ENCODE results near the gene RUNX1.
A peak's percentile ranks its signal among the peaks of the same experiment; 100 is the strongest.

The RUNX1 gene

DNA sequence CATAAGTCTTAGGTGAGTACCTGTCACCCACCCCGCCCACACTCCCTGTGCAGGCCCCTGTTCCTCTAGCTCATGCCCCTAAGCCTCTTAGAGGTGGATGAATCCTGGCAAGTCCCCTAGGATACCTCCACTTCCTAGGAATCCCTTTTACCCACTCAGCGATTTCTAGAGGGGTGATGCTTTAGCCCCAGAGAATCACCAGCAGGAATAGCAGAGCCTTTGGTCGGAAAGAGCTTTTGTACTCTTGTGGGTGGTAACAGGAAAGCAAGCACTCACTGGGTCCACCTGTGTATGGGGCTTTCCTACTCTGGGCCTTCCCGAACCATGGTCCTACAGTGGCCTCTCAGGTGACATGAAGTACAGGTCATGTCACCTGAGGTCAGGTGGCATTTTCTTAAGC lies 207.9 kb downstream of the RUNX1 start:
- Mint-ChIP-seq H3K27me3 (no peaks in the 10 kb centered on the region), H3K36me3 (ENCODE audit: low read depth) (peaks cover 93% of the 10 kb centered on the region), H3K27ac (no peak overlapping the region), H3K4me3 (no peak overlapping the region), H3K4me1 (ENCODE audit: low read depth) (peaks cover 83% of the 10 kb centered on the region), H3K9me3 (no peaks in the 10 kb centered on the region)
- intact Hi-C loops (cut with micrococcal nuclease): no loop called here

DNA sequence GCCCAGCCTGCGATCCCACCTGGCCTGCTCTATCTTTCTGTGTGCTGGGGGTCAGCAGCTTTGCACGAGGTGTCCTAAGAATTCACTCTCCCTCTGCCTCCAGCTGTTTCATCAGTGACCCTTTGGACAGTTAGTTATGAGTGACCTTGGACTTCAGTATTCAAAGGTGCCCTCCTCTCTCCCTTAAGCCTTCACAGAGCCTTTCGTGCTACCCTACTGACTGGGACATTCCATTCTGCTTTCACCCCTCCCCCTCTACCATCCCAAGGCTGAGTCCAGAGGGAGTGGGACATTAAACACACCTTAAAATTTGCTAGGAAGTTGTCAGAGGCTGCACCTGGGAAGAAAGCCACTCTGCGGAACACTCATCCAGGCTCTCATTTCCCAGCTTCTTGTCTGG lies 208.4 kb downstream of the RUNX1 start:
- Mint-ChIP-seq H3K4me1 (ENCODE audit: low read depth) (peaks cover 83% of the 10 kb centered on the region), H3K9me3 (no peaks in the 10 kb centered on the region), H3K27ac (no peak overlapping the region), H3K27me3 (no peaks in the 10 kb centered on the region), H3K36me3 (ENCODE audit: low read depth) (peaks cover 93% of the 10 kb centered on the region), H3K4me3 (no peak overlapping the region)
- intact Hi-C loops (cut with micrococcal nuclease): no loop called here

DNA sequence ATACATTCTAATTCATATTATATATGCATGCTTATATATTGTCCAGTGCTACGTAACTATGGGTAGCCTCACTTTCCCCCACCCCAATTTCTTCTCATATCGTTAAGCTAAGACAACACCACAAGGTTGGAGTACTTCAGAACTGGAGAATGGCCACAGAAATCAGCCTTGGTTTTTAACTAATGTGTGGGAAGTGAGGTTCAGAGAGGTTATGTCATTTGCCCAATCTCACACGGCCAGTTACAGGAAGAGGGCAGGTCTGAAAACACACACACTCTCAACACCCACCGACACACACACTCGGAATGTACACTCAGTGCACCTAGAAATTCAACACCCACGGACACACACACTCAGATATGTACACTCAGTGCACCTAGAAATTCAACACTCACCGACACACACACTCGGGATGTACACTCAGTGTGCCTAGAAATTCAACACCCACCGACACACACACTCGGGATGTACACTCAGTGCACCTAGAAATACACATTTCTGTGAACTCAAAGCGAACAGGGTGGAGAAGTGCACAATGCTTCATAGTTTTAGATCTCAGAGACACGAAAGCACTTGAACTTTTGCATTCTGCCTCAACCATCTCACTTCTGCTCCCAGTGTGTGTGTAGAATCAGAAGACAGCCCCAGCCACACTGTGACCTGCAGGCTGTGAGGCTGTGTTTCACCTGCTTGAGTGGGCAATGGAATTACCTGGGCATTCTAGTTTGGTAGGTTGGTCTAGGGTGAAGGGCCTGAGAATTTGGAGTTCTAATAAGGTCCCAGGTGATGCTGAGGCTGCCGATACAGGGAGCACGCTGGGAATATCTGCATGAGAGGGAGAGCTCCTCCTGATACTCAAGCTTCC lies 209.9 kb downstream of the RUNX1 start:
- Mint-ChIP-seq H3K27me3 (no peaks in the 10 kb centered on the region), H3K27ac (no peak overlapping the region), H3K4me1 (ENCODE audit: low read depth) (peaks cover 83% of the 10 kb centered on the region), H3K9me3 (no peaks in the 10 kb centered on the region), H3K36me3 (ENCODE audit: low read depth) (peaks cover 93% of the 10 kb centered on the region), H3K4me3 (no peak overlapping the region)
- intact Hi-C loops (cut with micrococcal nuclease): loop anchor here (5.0 kb wide), 1 partner anchor 37 kb away; no protein-coding TSS in a partner anchor

DNA sequence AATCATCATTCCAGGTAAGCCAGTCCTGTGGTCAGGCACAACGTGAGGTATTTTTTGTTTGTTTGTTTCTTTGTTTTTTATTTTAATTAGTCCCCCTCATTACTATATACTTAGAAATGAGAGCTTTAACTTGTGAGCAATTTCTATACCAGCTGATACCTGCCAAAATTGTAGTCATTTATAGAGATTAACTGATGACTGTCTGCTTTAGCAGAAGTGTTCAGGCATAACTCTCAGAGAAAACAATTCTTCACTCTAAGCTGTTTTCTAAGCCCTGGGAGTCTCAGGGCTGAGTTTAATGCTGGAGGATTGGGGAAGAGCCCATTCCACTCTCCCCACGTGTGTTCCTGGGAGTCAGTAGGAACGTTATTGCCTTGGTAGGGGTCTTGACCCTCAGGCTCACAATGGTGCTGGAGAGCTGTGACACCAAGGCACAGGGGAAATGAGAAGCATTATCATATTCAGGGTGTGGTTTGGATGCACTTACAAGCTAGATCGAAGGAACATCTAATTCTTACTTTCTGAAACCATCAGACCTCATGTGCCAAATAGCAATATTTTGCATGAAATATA lies 212.1 kb downstream of the RUNX1 start:
- no peak overlapping the region for H3K4me3 Mint-ChIP-seq
- H3K9me3 Mint-ChIP-seq: no peaks in the 10 kb centered on the region
- peak overlapping the region; percentile 69 for H3K27ac Mint-ChIP-seq
- peaks cover 93% of the 10 kb centered on the region for H3K36me3 Mint-ChIP-seq (ENCODE audit: low read depth)
- no peaks in the 10 kb centered on the region for H3K27me3 Mint-ChIP-seq
- intact Hi-C loops (cut with micrococcal nuclease): loop anchor here (5.0 kb wide), 1 partner anchor 35 kb away; no protein-coding TSS in a partner anchor
- H3K4me1 Mint-ChIP-seq (ENCODE audit: low read depth): peaks cover 75% of the 10 kb centered on the region

DNA sequence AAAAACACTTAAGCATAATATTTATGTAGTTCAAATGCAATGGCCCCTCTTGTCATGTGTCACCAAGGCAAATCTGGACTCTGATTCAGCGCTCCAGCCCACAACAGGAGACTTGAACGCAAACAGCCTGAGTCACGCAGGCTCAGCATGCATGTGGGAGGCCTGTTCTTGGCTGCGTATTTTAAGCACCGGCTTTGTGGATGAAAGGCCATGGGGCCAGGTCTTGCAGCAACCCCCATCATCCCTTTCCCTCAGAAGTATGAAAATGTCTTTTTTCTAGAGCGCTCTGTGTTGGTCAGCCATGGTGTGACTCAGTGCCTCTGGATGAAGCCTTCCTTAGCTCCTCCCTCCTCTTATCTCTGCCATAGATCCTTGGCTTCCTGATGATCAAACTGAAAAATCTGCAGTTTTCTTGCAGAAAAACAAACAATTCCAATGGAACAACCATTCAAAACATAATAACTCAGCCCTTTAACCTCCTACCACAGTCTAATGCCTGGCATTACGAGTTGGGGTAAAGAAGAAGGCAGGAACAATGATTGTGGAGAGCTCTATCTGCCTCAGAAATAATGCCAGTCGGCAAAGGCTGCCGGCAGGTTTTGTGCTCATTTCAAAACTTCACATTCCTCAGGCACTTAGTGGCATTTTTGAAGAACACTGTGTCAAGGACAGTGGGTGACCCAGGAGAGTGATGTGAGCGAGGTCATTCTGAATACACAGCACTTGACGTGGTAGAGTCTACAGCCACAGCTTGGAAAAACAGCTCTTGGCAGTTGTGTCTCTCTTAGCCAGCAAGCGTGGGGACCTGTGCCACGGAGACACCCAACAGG lies 212.8 kb downstream of the RUNX1 start:
- intact Hi-C loops (cut with micrococcal nuclease): loop anchor here (5.0 kb wide), 1 partner anchor 34 kb away; no protein-coding TSS in a partner anchor
- Mint-ChIP-seq H3K36me3 (ENCODE audit: low read depth) (peaks cover 93% of the 10 kb centered on the region), H3K27ac (peak overlapping the region; percentile 69), H3K27me3 (no peaks in the 10 kb centered on the region), H3K4me1 (ENCODE audit: low read depth) (peaks cover 74% of the 10 kb centered on the region), H3K9me3 (no peaks in the 10 kb centered on the region), H3K4me3 (no peak overlapping the region)

DNA sequence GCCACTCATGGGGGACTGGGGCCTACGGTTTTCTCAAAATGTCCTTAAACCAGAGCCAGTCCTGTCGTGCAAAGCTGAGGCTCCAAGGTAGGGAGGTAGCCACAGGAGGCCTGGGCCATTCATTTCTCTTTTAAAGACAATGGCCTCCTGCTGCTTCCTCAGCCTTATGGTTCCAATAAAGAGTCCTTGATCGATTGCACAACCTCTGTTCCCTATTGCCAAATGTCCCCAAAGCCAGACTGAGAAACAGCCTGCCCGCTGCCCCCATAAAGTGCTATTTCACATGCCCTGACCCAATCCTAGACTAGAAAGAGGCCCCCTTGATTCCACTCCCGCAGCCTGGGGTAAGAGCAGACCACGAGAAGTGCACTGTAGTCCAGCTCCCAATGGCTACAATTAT lies 213.6 kb downstream of the RUNX1 start:
- H3K27ac Mint-ChIP-seq: peak overlapping the region; percentile 69
- intact Hi-C loops (cut with micrococcal nuclease): loop anchor here (5.0 kb wide), 1 partner anchor 33 kb away; no protein-coding TSS in a partner anchor
- peaks cover 71% of the 10 kb centered on the region for H3K4me1 Mint-ChIP-seq (ENCODE audit: low read depth)
- H3K36me3 Mint-ChIP-seq (ENCODE audit: low read depth): peaks cover 93% of the 10 kb centered on the region
- H3K4me3 Mint-ChIP-seq: no peak overlapping the region
- no peaks in the 10 kb centered on the region for H3K9me3 Mint-ChIP-seq
- H3K27me3 Mint-ChIP-seq: no peaks in the 10 kb centered on the region

DNA sequence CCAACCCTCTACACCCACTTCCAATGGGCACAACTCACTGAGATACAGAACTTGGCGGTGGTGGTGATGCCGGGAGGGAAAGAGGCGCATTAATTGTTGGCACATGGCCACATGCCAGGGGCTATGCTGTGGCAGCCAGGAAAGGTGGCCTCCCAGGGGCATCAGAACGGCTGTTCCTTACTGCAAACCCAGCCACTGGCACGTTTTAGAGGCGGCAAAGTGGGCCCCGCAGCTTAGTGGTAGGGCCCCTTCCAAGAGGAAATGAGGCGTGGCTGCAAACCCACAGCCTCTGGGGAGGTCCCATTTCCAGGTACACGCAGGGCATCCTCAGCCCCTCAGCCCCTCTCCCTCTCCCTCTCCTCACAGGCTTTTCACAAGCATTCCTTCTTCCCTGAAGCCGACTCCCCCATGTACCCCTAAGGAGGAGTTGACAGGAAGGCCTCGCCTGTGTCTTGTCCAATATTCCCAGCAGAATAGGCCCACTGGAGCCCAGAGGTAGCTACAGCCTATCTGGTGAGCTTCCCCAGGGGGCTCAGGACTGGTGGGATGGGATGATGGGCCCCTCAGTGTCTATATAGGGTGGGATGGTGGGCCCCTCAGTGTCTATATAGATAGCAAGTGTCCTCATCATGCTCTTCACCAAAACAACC lies 214.1 kb downstream of the RUNX1 start:
- Mint-ChIP-seq H3K4me1 (ENCODE audit: low read depth) (peaks cover 66% of the 10 kb centered on the region), H3K36me3 (ENCODE audit: low read depth) (peaks cover 93% of the 10 kb centered on the region)

DNA sequence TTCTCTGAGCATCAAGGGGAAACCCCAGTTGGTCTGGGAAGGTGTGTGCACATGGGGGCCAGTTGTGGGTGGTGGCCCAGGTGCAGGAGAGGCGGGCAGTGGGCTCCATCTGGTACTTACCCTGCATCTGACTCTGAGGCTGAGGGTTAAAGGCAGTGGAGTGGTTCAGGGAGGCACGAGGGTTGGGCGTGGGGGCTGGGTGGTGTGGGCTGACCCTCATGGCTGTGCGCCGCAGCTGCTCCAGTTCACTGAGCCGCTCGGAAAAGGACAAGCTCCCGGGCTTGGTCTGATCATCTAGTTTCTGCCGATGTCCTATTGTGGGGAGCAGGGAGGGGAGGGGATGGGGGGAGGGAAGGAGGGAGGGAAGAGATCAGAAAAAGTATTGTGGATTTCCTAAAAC lies 214.8 kb downstream of the RUNX1 start:
- Mint-ChIP-seq H3K9me3 (no peaks in the 10 kb centered on the region), H3K4me1 (ENCODE audit: low read depth) (peaks cover 66% of the 10 kb centered on the region), H3K27ac (peak overlapping the region; percentile 69), H3K4me3 (no peak overlapping the region), H3K27me3 (no peaks in the 10 kb centered on the region), H3K36me3 (ENCODE audit: low read depth) (peaks cover 93% of the 10 kb centered on the region)
- intact Hi-C loops (cut with micrococcal nuclease): no loop called here

More for the DNA sequence above, 214.1 kb downstream of the RUNX1 start:
- intact Hi-C loops (cut with micrococcal nuclease): loop anchor here (5.0 kb wide), 1 partner anchor 33 kb away; no protein-coding TSS in a partner anchor
- H3K9me3 Mint-ChIP-seq: no peaks in the 10 kb centered on the region
- no peak overlapping the region for H3K4me3 Mint-ChIP-seq
- peak overlapping the region; percentile 69 for H3K27ac Mint-ChIP-seq
- no peaks in the 10 kb centered on the region for H3K27me3 Mint-ChIP-seq

DNA sequence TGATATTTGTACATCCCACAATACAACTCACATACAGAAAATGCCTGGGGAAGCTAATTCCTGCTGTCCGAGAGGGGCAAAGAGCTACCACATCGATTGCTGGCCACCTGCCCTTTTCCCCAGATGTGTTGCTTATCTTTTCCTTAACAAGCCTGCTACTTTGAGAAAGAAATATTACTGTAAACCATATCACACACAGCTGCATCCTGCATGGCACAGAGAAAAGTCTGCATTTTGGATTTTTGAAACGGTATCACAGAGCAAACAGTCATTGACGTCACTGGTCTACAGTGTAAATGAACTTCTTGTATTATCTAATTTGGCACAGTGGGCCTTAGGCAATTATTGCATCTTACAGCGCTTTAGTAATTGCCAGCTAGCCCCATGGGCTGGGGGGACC lies 215.6 kb downstream of the RUNX1 start:
- peaks cover 67% of the 10 kb centered on the region for H3K4me1 Mint-ChIP-seq (ENCODE audit: low read depth)
- H3K36me3 Mint-ChIP-seq (ENCODE audit: low read depth): peaks cover 96% of the 10 kb centered on the region
- intact Hi-C loops (cut with micrococcal nuclease): no loop called here
- no peak overlapping the region for H3K27ac Mint-ChIP-seq
- no peaks in the 10 kb centered on the region for H3K9me3 Mint-ChIP-seq
- H3K27me3 Mint-ChIP-seq: no peaks in the 10 kb centered on the region
- H3K4me3 Mint-ChIP-seq: no peak overlapping the region

DNA sequence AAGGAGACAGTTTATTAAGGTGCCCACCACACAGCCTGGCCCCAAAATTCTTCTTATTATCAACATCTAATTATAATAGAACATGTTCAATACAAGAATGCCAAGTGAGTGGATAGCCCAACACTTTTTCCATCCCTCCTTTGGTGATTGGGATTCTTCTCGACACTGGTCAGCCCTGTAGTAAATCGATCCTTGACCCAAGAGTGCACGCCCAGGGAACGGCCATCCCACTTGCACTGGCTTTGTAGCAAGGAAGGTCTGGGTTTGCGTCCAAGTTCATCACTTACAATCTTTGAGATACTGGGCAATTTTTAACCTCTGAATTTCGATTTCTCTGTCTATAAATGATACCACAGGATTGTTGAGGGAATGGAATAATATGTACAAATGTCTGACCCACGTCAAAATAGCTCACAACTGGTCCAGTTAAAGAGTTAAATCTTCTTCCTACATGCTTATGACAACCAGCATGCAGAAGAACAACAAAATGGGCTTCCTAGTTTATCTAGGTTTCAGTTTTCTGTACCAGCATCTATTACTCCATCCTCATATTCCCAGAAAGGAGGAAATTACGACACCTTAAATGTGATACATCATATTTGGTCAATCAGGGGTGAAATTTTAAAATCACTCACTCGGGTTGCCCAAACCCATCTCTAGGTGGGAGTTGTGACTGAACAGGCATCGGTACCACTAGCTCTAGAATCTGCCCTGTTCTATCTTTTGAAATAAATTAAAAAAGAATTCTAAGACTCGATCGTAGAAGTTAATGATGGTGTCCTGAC lies 218.5 kb downstream of the RUNX1 start:
- peaks cover 98% of the 10 kb centered on the region for H3K36me3 Mint-ChIP-seq (ENCODE audit: low read depth)
- no peak overlapping the region for H3K27ac Mint-ChIP-seq
- intact Hi-C loops (cut with micrococcal nuclease): no loop called here
- no peak overlapping the region for H3K4me3 Mint-ChIP-seq
- no peaks in the 10 kb centered on the region for H3K9me3 Mint-ChIP-seq
- H3K27me3 Mint-ChIP-seq: no peaks in the 10 kb centered on the region
- H3K4me1 Mint-ChIP-seq (ENCODE audit: low read depth): peaks cover 69% of the 10 kb centered on the region

DNA sequence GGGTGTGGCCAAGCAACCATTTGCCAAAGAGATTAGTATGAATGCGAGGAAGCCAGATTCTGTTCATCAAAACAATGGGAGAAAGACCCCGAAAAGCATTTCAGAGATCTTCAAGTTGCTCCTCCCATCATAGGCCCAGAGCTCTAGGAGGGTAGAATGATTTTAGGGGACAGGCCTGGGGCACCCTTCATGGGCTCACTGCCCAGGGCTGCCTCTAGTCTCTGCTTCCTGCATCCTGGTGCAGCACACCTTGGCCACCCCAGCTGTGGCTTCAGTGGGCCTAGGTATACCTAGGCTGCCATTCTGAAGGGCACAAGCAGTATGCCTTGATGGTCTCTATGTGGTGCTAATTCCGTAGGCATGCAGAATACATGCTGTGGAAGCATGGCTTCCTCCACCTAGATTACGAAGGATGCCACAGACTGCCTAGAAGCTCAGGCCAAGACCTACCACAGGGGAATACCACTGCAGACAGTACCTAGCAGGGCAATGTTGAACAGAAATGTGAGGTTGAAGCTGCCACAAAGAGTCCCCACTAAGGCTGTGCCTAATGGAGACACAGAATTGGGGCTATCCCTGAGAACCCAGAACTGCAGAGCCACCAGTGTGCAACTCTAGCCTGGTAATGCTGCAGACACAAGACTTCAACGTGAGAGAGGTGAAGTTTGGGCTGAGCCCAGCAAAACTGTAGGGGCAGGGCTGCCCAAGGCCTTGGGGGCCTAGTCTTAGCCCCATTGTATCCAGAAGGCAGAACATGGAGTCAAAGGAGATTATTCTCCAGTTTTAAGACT lies 221.5 kb downstream of the RUNX1 start:
- Mint-ChIP-seq H3K4me3 (no peak overlapping the region), H3K9me3 (no peaks in the 10 kb centered on the region), H3K4me1 (ENCODE audit: low read depth) (peaks cover 63% of the 10 kb centered on the region), H3K36me3 (ENCODE audit: low read depth) (peaks cover 98% of the 10 kb centered on the region), H3K27me3 (no peaks in the 10 kb centered on the region), H3K27ac (peak overlapping the region; percentile 31)
- intact Hi-C loops (cut with micrococcal nuclease): no loop called here

DNA sequence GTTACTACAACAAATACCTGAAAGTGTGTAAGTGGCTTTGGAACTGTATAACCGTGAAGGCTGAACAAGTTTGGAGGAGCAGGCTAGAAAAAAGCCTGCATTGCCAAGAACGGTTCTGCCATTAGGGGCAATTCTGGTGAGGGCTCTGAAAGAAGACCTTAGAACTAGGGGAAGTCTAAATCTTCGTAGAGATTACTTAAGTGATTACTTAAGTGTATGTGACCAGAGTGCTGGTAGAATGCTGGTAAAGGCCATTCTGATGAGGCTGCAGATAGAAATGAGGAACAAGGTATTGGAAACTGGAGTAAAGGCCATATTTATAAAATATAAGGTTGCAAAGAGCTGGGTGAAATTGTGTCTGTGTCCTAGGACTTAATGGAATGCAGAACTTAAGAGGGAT lies 222.3 kb downstream of the RUNX1 start:
- H3K4me1 Mint-ChIP-seq (ENCODE audit: low read depth): peaks cover 59% of the 10 kb centered on the region
- no peak overlapping the region for H3K4me3 Mint-ChIP-seq
- peak overlapping the region; percentile 31 for H3K27ac Mint-ChIP-seq
- H3K36me3 Mint-ChIP-seq (ENCODE audit: low read depth): peaks cover 98% of the 10 kb centered on the region
- H3K9me3 Mint-ChIP-seq: no peaks in the 10 kb centered on the region
- intact Hi-C loops (cut with micrococcal nuclease): no loop called here
- H3K27me3 Mint-ChIP-seq: no peaks in the 10 kb centered on the region
